PFSK-1 (cell line): ENCODE data around the gene MAOB.

Source experiments
- FOXP2 ChIP-seq: optimal IDR thresholded peaks from 2 replicates; pipeline ENCODE3; 2011; ENCODE audit warnings: borderline replicate concordance, control low read depth, inconsistent platforms; ENCODE audit not compliant: insufficient read depth; ENCODE audit errors: extremely low read length, extremely low read depth
- POLR2AphosphoS5 ChIP-seq: IDR thresholded peaks from 2 replicates; pipeline ENCODE4 v1.6.1; 2012; ENCODE audit warnings: low read depth, mild to moderate bottlenecking, control low read depth, low read length, moderate library complexity
- REST ChIP-seq, 2 experiments: IDR thresholded peaks; 2 replicates each; pipeline versions ENCODE4 v1.6.1 to v1.8.0; 2011 to 2012; ENCODE audit warnings: low read depth in 2 of 2, low read length in 2 of 2, control low read depth in 1 of 2, inconsistent platforms in 1 of 2, mild to moderate bottlenecking in 1 of 2, moderate library complexity in 1 of 2; ENCODE audit not compliant: insufficient read depth in 1 of 2
- SIN3A ChIP-seq: IDR thresholded peaks from 2 replicates; pipeline ENCODE4 v1.6.1; 2012; ENCODE audit warnings: mild to moderate bottlenecking, low read length, moderate library complexity, borderline replicate concordance; ENCODE audit not compliant: insufficient read depth
- TAF1 ChIP-seq: IDR thresholded peaks from 2 replicates; pipeline ENCODE4 v1.6.1; 2012; ENCODE audit warnings: low read length, control low read depth, borderline replicate concordance; ENCODE audit not compliant: insufficient read depth

MAOB gene

GRCh38 chrX:43868791-43869190 lies 13.5 kb downstream of the MAOB start:
- TF ChIP-seq POLR2AphosphoS5 (no peak), REST (IDR thresholded peaks at IDR 0.05; ENCODE audit: insufficient read depth in 1 of 2, low read depth in 2 of 2, low read length in 2 of 2) (no peak), TAF1 (no peak), SIN3A (no peak), FOXP2 (no peak)

GRCh38 chrX:43866423-43866822 lies 15.8 kb downstream of the MAOB start:
- no peak for TF ChIP-seq POLR2AphosphoS5
- no peak for TF ChIP-seq REST (IDR thresholded peaks at IDR 0.05; ENCODE audit: insufficient read depth in 1 of 2, low read depth in 2 of 2, low read length in 2 of 2)
- no peak for TF ChIP-seq TAF1
- no peak for TF ChIP-seq SIN3A
- TF ChIP-seq FOXP2, result no peak

- TF ChIP-seq FOXP2 (no peak), TAF1 (no peak), REST (IDR thresholded peaks at IDR 0.05; ENCODE audit: insufficient read depth in 1 of 2, low read depth in 2 of 2, low read length in 2 of 2) (no peak), SIN3A (no peak)
These were observed 16.5 kb downstream of the MAOB start for GRCh38 chrX:43865791-43866190.

DNA sequence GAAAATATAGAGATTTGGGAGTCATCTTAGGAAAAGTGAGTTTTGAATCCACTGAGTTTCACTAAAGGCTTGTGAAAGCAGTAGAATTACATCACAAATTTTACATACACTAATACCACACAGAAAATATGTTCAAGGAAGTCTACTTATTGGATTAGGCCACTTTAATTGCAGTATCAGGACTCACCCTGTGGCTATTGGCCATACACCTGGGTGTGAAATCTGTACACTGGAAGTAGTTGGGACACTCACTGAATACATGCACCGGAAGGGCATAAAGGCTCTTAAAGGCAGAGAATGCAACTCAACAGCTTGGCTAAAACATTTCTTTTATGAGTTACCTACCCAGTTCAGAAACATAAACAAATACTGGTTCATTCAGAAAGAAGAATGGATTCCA lies 19.8 kb downstream of the MAOB start:
- no peak for TF ChIP-seq POLR2AphosphoS5
- TF ChIP-seq FOXP2, result no peak
- no peak for TF ChIP-seq SIN3A
- TF ChIP-seq TAF1, result no peak
- no peak for TF ChIP-seq REST (IDR thresholded peaks at IDR 0.05; ENCODE audit: insufficient read depth in 1 of 2, low read depth in 2 of 2, low read length in 2 of 2)

- no peak for TF ChIP-seq FOXP2
- TF ChIP-seq TAF1, result no peak
- no peak for TF ChIP-seq REST (IDR thresholded peaks at IDR 0.05; ENCODE audit: insufficient read depth in 1 of 2, low read depth in 2 of 2, low read length in 2 of 2)
- TF ChIP-seq POLR2AphosphoS5, result no peak
- no peak for TF ChIP-seq SIN3A
These were observed 20.5 kb downstream of the MAOB start for GRCh38 chrX:43861750-43862149.
